Amniotic stem cell (primary cell): ENCODE measurements around the gene TMEM39A.

Experiments used
- DNase-seq: peaks from one replicate; lab custom pipeline; 2025; lab: John Stamatoyannopoulos, UW

The TMEM39A gene

GRCh38 chr3:119463171-119464169 is at the start of gene TMEM39A:
Gene TMEM39A, minus strand, starts transcription at chr3:119463615. Its CDS starts 1,541 bp downstream, at chr3:119462074.
- peak; percentile 98 for DNase-seq

GRCh38 chr3:119510690-119511089 is 47.3 kb upstream of the TMEM39A start:
- DNase-seq, result no peak

- no peak for DNase-seq
These were observed 44.9 kb upstream of the TMEM39A start for GRCh38 chr3:119508172-119508845.

- no peak for DNase-seq
These were observed 44.0 kb upstream of the TMEM39A start for GRCh38 chr3:119507404-119507803.

GRCh38 chr3:119506631-119507030 is 43.2 kb upstream of the TMEM39A start:
- no peak for DNase-seq

GRCh38 chr3:119500901-119501300 is 37.5 kb upstream of the TMEM39A start:
- DNase-seq, result no peak

- no peak for DNase-seq
These were observed 36.9 kb upstream of the TMEM39A start for GRCh38 chr3:119500265-119500664.

GRCh38 chr3:119498186-119499011 is 35.0 kb upstream of the TMEM39A start, which contains the start of gene TIMMDC1:
Gene TIMMDC1, plus strand, starts transcription at chr3:119498547. Its CDS starts 187 bp downstream, at chr3:119498734.
- peak; percentile 96 for DNase-seq

GRCh38 chr3:119497820-119498185 is 34.4 kb upstream of the TMEM39A start:
- DNase-seq, result no peak

- DNase-seq, result no peak
These were observed 31.2 kb upstream of the TMEM39A start for GRCh38 chr3:119494597-119494996.

- no peak for DNase-seq
These were observed 29.4 kb upstream of the TMEM39A start for GRCh38 chr3:119492810-119493209.

GRCh38 chr3:119492128-119492527 is 28.7 kb upstream of the TMEM39A start:
- DNase-seq, result no peak

- DNase-seq, result no peak
These were observed 26.7 kb upstream of the TMEM39A start for GRCh38 chr3:119490153-119490552.

- DNase-seq, result no peak
These were observed 22.1 kb upstream of the TMEM39A start for GRCh38 chr3:119485563-119485962.

GRCh38 chr3:119483101-119483500 is 19.7 kb upstream of the TMEM39A start:
- no peak for DNase-seq

GRCh38 chr3:119481079-119481478 is 17.7 kb upstream of the TMEM39A start:
- DNase-seq, result no peak

GRCh38 chr3:119470866-119471265 is 7.5 kb upstream of the TMEM39A start:
- no peak for DNase-seq

- DNase-seq, result no peak
These were observed 6.2 kb upstream of the TMEM39A start for GRCh38 chr3:119469418-119470189.

GRCh38 chr3:119468041-119468440 is 4.6 kb upstream of the TMEM39A start:
- no peak for DNase-seq

- no peak for DNase-seq
These were observed 6.2 kb downstream of the TMEM39A start for GRCh38 chr3:119457246-119457645.

- no peak for DNase-seq
These were observed 6.9 kb downstream of the TMEM39A start for GRCh38 chr3:119456469-119456868.
